Measurements from ENCODE around the gene TSSK6. TPM values are rescaled to one million over a fixed set of nuclear protein-coding genes. Genes with fewer than 3 reads are reported as not detected.

Gene TSSK6
- total and polyA plus RNA-seq, 2 of the 4 experiments (the other 2 are of a cell fraction) = 1.3 to 2.2 TPM

- 0 out of 2 replicates have a peak, but pooled peaks have one; percentile 26 for TF ChIP-seq USF2 (IDR thresholded peaks at IDR 0.05; ENCODE audit: low read depth, low read length)
- no peak for TF ChIP-seq MAFK (IDR thresholded peaks at IDR 0.05; ENCODE audit: low read depth, low read length)
- TF ChIP-seq NFE2L2 (IDR thresholded peaks at IDR 0.05; ENCODE audit: low read depth, low read length) = no peak
Measured at GRCh38 chr19:19515642-19516519, 533 bp upstream of the TSSK6 start, which contains the start of gene NDUFA13 (continued).

- H3K4me3 ChIP-seq (ENCODE audit: insufficient read depth, low read depth, low read length) = no peak overlapping the region
Measured at GRCh38 chr19:19514215-19514657, 1.1 kb downstream of the TSSK6 start.

More at GRCh38 chr19:19514215-19514657, 1.1 kb downstream of the TSSK6 start:
- no peak overlapping the region for H2AK9ac ChIP-seq (replicated peaks; ENCODE audit: low read depth, low read length, poor library complexity)
- H2AFZ ChIP-seq (replicated peaks; ENCODE audit: low read length, poor library complexity) = peak overlapping the region; percentile 67
- H4K8ac ChIP-seq (ENCODE audit: low read depth in 2 of 2, low read length in 2 of 2) = no peak overlapping the region
- no peak overlapping the region for H3K27ac ChIP-seq (ENCODE audit: insufficient read depth, low read length)
- H3K36me3 ChIP-seq (ENCODE audit: control insufficient read depth, insufficient read depth, low read length) = peaks cover 3% of the 10 kb centered on the region
- no peak for TF ChIP-seq USF2 (IDR thresholded peaks at IDR 0.05; ENCODE audit: low read depth, low read length)
- TF ChIP-seq MAFK (IDR thresholded peaks at IDR 0.05; ENCODE audit: low read depth, low read length) = no peak
- TF ChIP-seq CHD1 (IDR thresholded peaks at IDR 0.05; ENCODE audit: low read depth, low read length) = no peak
- no peak for TF ChIP-seq MAZ (IDR thresholded peaks at IDR 0.05; ENCODE audit: borderline replicate concordance, low read depth, low read length)
- no peak for TF ChIP-seq RFX5 (IDR thresholded peaks at IDR 0.05; ENCODE audit: low read depth, low read length)
- TF ChIP-seq BHLHE40 (IDR thresholded peaks at IDR 0.05; ENCODE audit: low read depth, low read length) = no peak
- TF ChIP-seq RAD21 (IDR thresholded peaks at IDR 0.05; ENCODE audit: low read length) = no peak
- no peak for TF ChIP-seq POLR2A (IDR thresholded peaks at IDR 0.05; ENCODE audit: low read depth, low read length)
- no peak for TF ChIP-seq FOS (IDR thresholded peaks at IDR 0.05; ENCODE audit: low read depth, low read length)
- TF ChIP-seq CEBPB (IDR thresholded peaks at IDR 0.05; ENCODE audit: low read depth, low read length) = no peak
- no peak for TF ChIP-seq ELK1 (IDR thresholded peaks at IDR 0.05; ENCODE audit: borderline replicate concordance, low read depth, low read length)
- no peak for TF ChIP-seq NFE2L2 (IDR thresholded peaks at IDR 0.05; ENCODE audit: low read depth, low read length)
- H2BK15ac ChIP-seq (ENCODE audit: low read depth, low read length) = no peak overlapping the region
- 0 out of 2 replicates have a peak, but pooled peaks cover 3% of the 10 kb centered on the region for H3K9me3 ChIP-seq (ENCODE audit: control insufficient read depth, insufficient read depth, low read length)
- no peaks in the 10 kb centered on the region for H4K20me1 ChIP-seq (ENCODE audit: insufficient read depth, low read length)
- H2AK5ac ChIP-seq (ENCODE audit: low read depth, low read length) = no peak overlapping the region
- 45% methylated on average over 39 of the region's 46 CpGs; no CpG with 5 or more reads in 1 of the 2 experiments for WGBS, 2 experiments (ENCODE audit: extremely low coverage in 2 of 2, insufficient read length in 1 of 2)
- no peaks in the 10 kb centered on the region for H3K27me3 ChIP-seq (ENCODE audit: control insufficient read depth, insufficient read depth, low read length)
- ATAC-seq (ENCODE audit: low read depth) (no peak), DNase-seq (no peak)
- H4K91ac ChIP-seq (ENCODE audit: insufficient read depth, low read depth, low read length) = no peak overlapping the region
- H3K14ac ChIP-seq (replicated peaks; ENCODE audit: low read depth, low read length) = no peak overlapping the region
- dilution Hi-C loops (cut with HindIII; ENCODE audit: low sequenced_read_pairs, unreplicated experiment) = no loop called here
- H3K18ac ChIP-seq (ENCODE audit: low read depth, low read length) = no peak overlapping the region
- H3K9ac ChIP-seq (ENCODE audit: low read depth, low read length) = no peak overlapping the region
- H3K79me1 ChIP-seq (ENCODE audit: low read depth in 1 of 2, low read length in 2 of 2) = peaks cover 13 to 42% of the 10 kb centered on the region in 2 experiments
- intact Hi-C loops (cut with micrococcal nuclease) = no loop called here
- H3K4ac ChIP-seq (ENCODE audit: low read depth, low read length) = no peak overlapping the region
- H2BK5ac ChIP-seq (ENCODE audit: low read depth, low read length, poor library complexity, severe bottlenecking) = no peak overlapping the region
- in situ Hi-C loops (cut with MboI; ENCODE audit: low sequenced_read_pairs) = no loop called here
- peaks cover 5% of the 10 kb centered on the region; the same call in 1 of the 2 replicates for H3K9me1 ChIP-seq (ENCODE audit: insufficient read depth, low read length)
- H3K23ac ChIP-seq (ENCODE audit: low read depth, low read length) = no peak overlapping the region
- no TSS peak for BruUV-seq (replicated peaks)
- no peak overlapping the region for H2BK20ac ChIP-seq (ENCODE audit: low read depth, low read length)
- H2BK120ac ChIP-seq (ENCODE audit: low read depth, low read length) = no peak overlapping the region
- H3K4me2 ChIP-seq (ENCODE audit: low read depth, low read length) = no peak overlapping the region
- POLR2A ChIA-PET (ENCODE audit: unreplicated experiment) = no interaction called here
- CTCF ChIA-PET = no interaction called here
- H3K56ac ChIP-seq (ENCODE audit: extremely low read depth, insufficient read depth, low read length) = no peak overlapping the region
- H3K4me1 ChIP-seq (ENCODE audit: control insufficient read depth, insufficient read depth, low read length) = peaks cover 5% of the 10 kb centered on the region; the same call in 1 of the 2 replicates
- H4K5ac ChIP-seq (ENCODE audit: low read depth, low read length) = no peak overlapping the region

Measured in IMR-90 (cell line).